PC-9 (cell line): ENCODE data around the gene DHX30. TPM values are rescaled to one million over a fixed set of nuclear protein-coding genes. Genes with fewer than 3 reads are reported as not detected.

Experiments
- BruUV-seq: library from RNA; stranded (reverse); fragments of 400-500 nt; replicated peaks from 2 replicates; lab custom pipeline; 2021; lab: Mats Ljungman, UMichigan
- CTCF ChIA-PET: fragments of 300-600 bp; sonication (Branson Sonifier 250); formaldehyde crosslinking; loops from one replicate; lab custom pipeline; 2022; ENCODE audit warnings: antibody characterized with exemption; lab: Charles Lee
- POLR2A ChIA-PET: fragments of 300-600 bp; sonication (Branson Sonifier 250); formaldehyde crosslinking; loops from one replicate; lab custom pipeline; 2022; ENCODE audit warnings: antibody characterized with exemption; ENCODE audit not compliant: unreplicated experiment; lab: Charles Lee
- DNase-seq, 2 experiments: peaks; one replicate each; pipeline versions ENCODE4 v3.0.0 to v3.0.0-alpha.2; 2015 to 2022; ENCODE audit warnings: mixed read lengths in 1 of 2
- H2AFZ ChIP-seq: fragments of 200-600 bp; sonication (generic); 2 replicates; pipeline ENCODE4 v1.8.1; 2017; ENCODE audit warnings: antibody characterized with exemption
- H3F3A ChIP-seq: fragments of 200-600 bp; sonication (generic); 2 replicates; pipeline ENCODE4 v1.8.1; 2017; ENCODE audit warnings: antibody characterized with exemption, mild to moderate bottlenecking, low read depth; ENCODE audit not compliant: insufficient read depth
- H3K27ac ChIP-seq: fragments of 200-600 bp; sonication (generic); 2 replicates; pipeline ENCODE4 v1.6.1; 2016; ENCODE audit warnings: mixed run types
- H3K27me3 ChIP-seq: fragments of 200-600 bp; sonication (generic); 2 replicates; pipeline ENCODE4 v1.6.1; 2016; ENCODE audit warnings: low read depth, mixed run types; ENCODE audit not compliant: insufficient read depth
- H3K36me3 ChIP-seq: fragments of 200-600 bp; sonication (generic); 2 replicates; pipeline ENCODE4 v1.6.1; 2016; ENCODE audit warnings: low read depth, mixed run types
- H3K4me1 ChIP-seq: fragments of 200-600 bp; sonication (generic); replicated peaks from 2 replicates; pipeline ENCODE4 v1.6.1; 2016; ENCODE audit warnings: mixed run types; ENCODE audit not compliant: insufficient read depth
- H3K4me2 ChIP-seq: fragments of 200-600 bp; sonication (generic); 2 replicates; pipeline ENCODE4 v1.6.1; 2017; ENCODE audit warnings: mixed run types
- H3K4me3 ChIP-seq: fragments of 200-600 bp; sonication (generic); 2 replicates; pipeline ENCODE4 v1.6.1; 2016; ENCODE audit warnings: mixed run types
- H3K79me2 ChIP-seq: fragments of 200-600 bp; sonication (generic); 2 replicates; pipeline ENCODE4 v1.6.1; 2017; ENCODE audit warnings: low read depth, mixed run types
- H3K9me2 ChIP-seq: fragments of 200-600 bp; sonication (generic); 2 replicates; pipeline ENCODE4 v1.8.1; 2017; ENCODE audit warnings: mild to moderate bottlenecking; ENCODE audit not compliant: insufficient read depth
- H3K9me3 ChIP-seq: fragments of 200-600 bp; sonication (generic); 2 replicates; pipeline ENCODE4 v1.8.1; 2016; ENCODE audit warnings: low read depth; ENCODE audit not compliant: insufficient read depth
- H4K20me1 ChIP-seq: fragments of 200-600 bp; sonication (generic); 2 replicates; pipeline ENCODE4 v1.8.1; 2017; ENCODE audit not compliant: insufficient read depth
- EZH2 ChIP-seq: fragments of 200-600 bp; sonication (generic); IDR thresholded peaks from 2 replicates; pipeline ENCODE4 v1.8.0; 2017; ENCODE audit warnings: antibody characterized with exemption, low read depth
- intact Hi-C: fragments of 100-400 bp; cut with micrococcal nuclease; formaldehyde crosslinking; loops from one replicate; pipeline ENCODE4 v1.10.0; 2022; ENCODE audit not compliant: unreplicated experiment
- total RNA-seq: library from RNA; stranded (reverse); gene quantifications from 2 replicates; pipeline ENCODE4 v1.2.3, GENCODE V29; 2021
- TF ChIP-seq, protein P1 (sequence below): fragments of 200-600 bp; sonication (generic); conservative IDR thresholded peaks from 2 replicates; pipeline ENCODE4 v1.6.1; 2017; ENCODE audit warnings: mixed run types, antibody characterized with exemption, mild to moderate bottlenecking, moderate library complexity

Gene DHX30
- total RNA-seq, 1 experiment from 2014 or later = 60.2 TPM

DNA sequence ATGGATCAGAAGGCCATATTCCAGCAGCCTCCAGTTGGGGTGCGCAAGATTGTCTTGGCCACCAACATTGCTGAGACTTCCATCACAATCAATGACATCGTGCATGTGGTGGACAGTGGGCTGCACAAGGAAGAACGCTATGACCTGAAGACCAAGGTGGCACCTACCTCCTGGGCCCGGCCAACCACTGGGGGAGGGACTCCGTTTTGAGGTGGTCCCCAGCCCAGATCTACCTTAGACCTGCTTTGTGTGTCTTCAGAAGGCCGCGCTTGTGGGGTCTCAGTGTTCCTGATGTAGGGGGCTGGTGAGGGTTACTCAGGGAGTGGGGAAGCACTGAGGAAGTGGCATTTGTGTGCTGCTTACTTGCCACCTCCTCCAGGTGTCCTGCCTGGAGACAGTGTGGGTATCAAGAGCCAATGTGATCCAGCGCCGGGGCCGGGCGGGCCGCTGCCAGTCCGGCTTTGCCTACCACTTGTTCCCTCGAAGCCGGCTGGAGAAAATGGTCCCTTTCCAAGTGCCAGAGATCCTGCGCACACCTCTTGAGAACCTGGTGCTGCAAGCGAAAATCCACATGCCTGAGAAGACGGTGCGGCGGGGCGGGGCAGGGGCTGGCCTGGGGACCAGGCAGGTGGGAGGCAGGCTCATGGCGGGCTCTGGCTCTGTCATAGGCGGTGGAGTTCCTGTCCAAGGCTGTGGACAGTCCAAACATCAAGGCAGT, 45.0 kb downstream of the DHX30 start:
- TF ChIP-seq, protein P1, sequence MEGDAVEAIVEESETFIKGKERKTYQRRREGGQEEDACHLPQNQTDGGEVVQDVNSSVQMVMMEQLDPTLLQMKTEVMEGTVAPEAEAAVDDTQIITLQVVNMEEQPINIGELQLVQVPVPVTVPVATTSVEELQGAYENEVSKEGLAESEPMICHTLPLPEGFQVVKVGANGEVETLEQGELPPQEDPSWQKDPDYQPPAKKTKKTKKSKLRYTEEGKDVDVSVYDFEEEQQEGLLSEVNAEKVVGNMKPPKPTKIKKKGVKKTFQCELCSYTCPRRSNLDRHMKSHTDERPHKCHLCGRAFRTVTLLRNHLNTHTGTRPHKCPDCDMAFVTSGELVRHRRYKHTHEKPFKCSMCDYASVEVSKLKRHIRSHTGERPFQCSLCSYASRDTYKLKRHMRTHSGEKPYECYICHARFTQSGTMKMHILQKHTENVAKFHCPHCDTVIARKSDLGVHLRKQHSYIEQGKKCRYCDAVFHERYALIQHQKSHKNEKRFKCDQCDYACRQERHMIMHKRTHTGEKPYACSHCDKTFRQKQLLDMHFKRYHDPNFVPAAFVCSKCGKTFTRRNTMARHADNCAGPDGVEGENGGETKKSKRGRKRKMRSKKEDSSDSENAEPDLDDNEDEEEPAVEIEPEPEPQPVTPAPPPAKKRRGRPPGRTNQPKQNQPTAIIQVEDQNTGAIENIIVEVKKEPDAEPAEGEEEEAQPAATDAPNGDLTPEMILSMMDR = no peak
- no peak for TF ChIP-seq EZH2

DNA sequence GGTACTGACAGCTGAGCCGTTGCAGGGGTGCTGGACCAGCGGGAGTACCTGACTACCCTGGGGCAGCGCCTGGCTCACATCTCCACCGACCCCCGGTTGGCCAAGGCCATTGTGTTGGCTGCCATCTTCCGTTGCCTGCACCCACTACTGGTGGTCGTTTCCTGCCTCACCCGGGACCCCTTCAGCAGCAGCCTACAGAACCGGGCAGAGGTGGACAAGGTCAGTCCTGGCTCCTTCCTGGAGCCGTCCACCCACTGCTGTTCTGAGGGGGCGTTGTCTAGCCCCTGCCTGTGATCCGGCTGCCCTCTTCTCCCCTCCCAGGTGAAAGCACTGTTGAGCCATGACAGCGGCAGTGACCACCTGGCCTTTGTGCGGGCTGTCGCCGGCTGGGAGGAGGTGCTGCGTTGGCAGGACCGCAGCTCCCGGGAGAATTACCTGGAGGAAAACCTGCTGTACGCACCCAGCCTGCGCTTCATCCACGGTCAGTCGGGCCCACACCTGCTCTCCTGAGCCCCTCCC, 45.7 kb downstream of the DHX30 start:
- no peaks in the 10 kb centered on the region for H3K27me3 ChIP-seq
- H3K9me2 ChIP-seq = no peaks in the 10 kb centered on the region
- intact Hi-C loops = no loop called here
- BruUV-seq = no TSS peak
- H2AFZ ChIP-seq = no peak overlapping the region
- H3K9me3 ChIP-seq = no peaks in the 10 kb centered on the region
- POLR2A ChIA-PET = no interaction called here
- no peak overlapping the region for H3K4me2 ChIP-seq
- DNase-seq = no peak
- H3K36me3 ChIP-seq = no peaks in the 10 kb centered on the region
- no peaks in the 10 kb centered on the region for H3K79me2 ChIP-seq
- H4K20me1 ChIP-seq = peaks cover 6% of the 10 kb centered on the region; the same call in 1 of the 2 replicates
- no peak overlapping the region for H3K27ac ChIP-seq
- CTCF ChIA-PET = no interaction called here
- no peak overlapping the region for H3K4me3 ChIP-seq
- peaks cover 20% of the 10 kb centered on the region; the same call in 1 of the 2 replicates for H3F3A ChIP-seq
- no peaks in the 10 kb centered on the region for H3K4me1 ChIP-seq
- TF ChIP-seq EZH2 = no peak
- TF ChIP-seq, protein P1 = no peak

More for the DNA sequence above, 45.0 kb downstream of the DHX30 start:
- H4K20me1 ChIP-seq = peaks cover 6% of the 10 kb centered on the region; the same call in 1 of the 2 replicates
- no peaks in the 10 kb centered on the region for H3K27me3 ChIP-seq
- no peaks in the 10 kb centered on the region for H3K36me3 ChIP-seq
- DNase-seq = no peak
- H2AFZ ChIP-seq = no peak overlapping the region
- peaks cover 20% of the 10 kb centered on the region; the same call in 1 of the 2 replicates for H3F3A ChIP-seq
- H3K4me2 ChIP-seq = no peak overlapping the region
- intact Hi-C loops = no loop called here
- H3K27ac ChIP-seq = no peak overlapping the region
- H3K4me1 ChIP-seq = no peaks in the 10 kb centered on the region
- BruUV-seq = no TSS peak
- no peaks in the 10 kb centered on the region for H3K9me3 ChIP-seq
- POLR2A ChIA-PET = no interaction called here
- H3K79me2 ChIP-seq = no peaks in the 10 kb centered on the region
- CTCF ChIA-PET = no interaction called here
- H3K9me2 ChIP-seq = no peaks in the 10 kb centered on the region
- H3K4me3 ChIP-seq = no peak overlapping the region

DNA sequence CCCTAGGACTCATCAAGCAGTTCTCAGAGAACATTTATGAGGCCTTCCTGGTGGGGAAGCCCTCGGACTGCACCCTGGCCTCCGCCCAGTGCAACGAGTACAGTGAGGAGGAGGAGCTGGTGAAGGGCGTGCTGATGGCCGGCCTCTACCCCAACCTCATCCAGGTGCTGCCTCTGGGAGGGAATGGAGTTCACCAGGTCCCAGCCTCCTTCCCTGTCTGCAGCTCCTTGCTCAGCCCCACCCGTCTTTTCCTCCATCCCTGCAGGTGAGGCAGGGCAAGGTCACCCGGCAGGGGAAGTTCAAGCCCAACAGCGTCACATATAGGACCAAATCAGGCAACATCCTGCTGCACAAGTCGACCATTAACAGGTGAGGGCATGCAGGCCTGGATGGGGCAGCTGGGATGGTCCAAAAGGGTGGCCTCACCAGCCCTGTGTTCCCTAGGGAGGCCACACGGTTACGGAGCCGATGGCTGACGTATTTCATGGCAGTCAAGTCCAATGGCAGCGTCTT, 46.3 kb downstream of the DHX30 start:
- peaks cover 6% of the 10 kb centered on the region; the same call in 1 of the 2 replicates for H4K20me1 ChIP-seq
- no peaks in the 10 kb centered on the region for H3K79me2 ChIP-seq
- TSS peak; percentile 5 for BruUV-seq
- no peak overlapping the region for H2AFZ ChIP-seq
- no peaks in the 10 kb centered on the region for H3K9me2 ChIP-seq
- H3K27ac ChIP-seq = no peak overlapping the region
- DNase-seq = no peak
- no peaks in the 10 kb centered on the region for H3K4me1 ChIP-seq
- no peaks in the 10 kb centered on the region for H3K36me3 ChIP-seq
- ChIA-PET POLR2A (no interaction called here), CTCF (no interaction called here)
- H3K27me3 ChIP-seq = no peaks in the 10 kb centered on the region
- H3K9me3 ChIP-seq = no peaks in the 10 kb centered on the region
- H3K4me3 ChIP-seq = no peak overlapping the region
- H3F3A ChIP-seq = peaks cover 20% of the 10 kb centered on the region; the same call in 1 of the 2 replicates
- intact Hi-C loops = no loop called here
- no peak overlapping the region for H3K4me2 ChIP-seq
- no peak for TF ChIP-seq EZH2
- TF ChIP-seq, protein P1 = no peak
